Neural cell (in vitro differentiated cells): ENCODE data around the gene ENTPD2. TPM values are rescaled to one million over a fixed set of nuclear protein-coding genes. Genes with fewer than 3 reads are reported as not detected.

Experiments used
- H2AFZ ChIP-seq: fragments of 200-600, 300-800 bp; sonication (generic), shearing (Covaris generic); 2 replicates; pipeline ENCODE4 v1.6.0; 2014; ENCODE audit warnings: low read depth, mild to moderate bottlenecking, antibody characterized with exemption, low read length, moderate library complexity
- H3F3A ChIP-seq: fragments of 200-600 bp; shearing (Covaris generic); 2 replicates; pipeline ENCODE4 v1.6.1; 2016; ENCODE audit warnings: mild to moderate bottlenecking, moderate library complexity, mixed read lengths, antibody characterized with exemption, low read length; ENCODE audit not compliant: insufficient read depth, poor library complexity, severe bottlenecking
- H3K27ac ChIP-seq: fragments of 200-600, 300-800 bp; sonication (generic), shearing (Covaris generic); 2 replicates; pipeline ENCODE4 v1.5.1; 2014; ENCODE audit warnings: mild to moderate bottlenecking, low read length, moderate library complexity
- H3K27me3 ChIP-seq: fragments of 300-800, 200-600 bp; sonication (generic), shearing (Covaris generic); 2 replicates; pipeline ENCODE4 v1.6.0; 2014; ENCODE audit warnings: mild to moderate bottlenecking, low read depth, low read length, moderate library complexity; ENCODE audit not compliant: insufficient read depth
- H3K36me3 ChIP-seq: fragments of 300-800, 200-600 bp; sonication (generic), shearing (Covaris generic); 2 replicates; pipeline ENCODE4 v1.5.1; 2014; ENCODE audit warnings: mild to moderate bottlenecking, antibody characterized with exemption, low read length, moderate library complexity; ENCODE audit not compliant: insufficient read depth
- H3K4me2 ChIP-seq: fragments of 300-800, 200-600 bp; sonication (generic), shearing (Covaris generic); 2 replicates; pipeline ENCODE4 v1.6.0; 2014; ENCODE audit warnings: mild to moderate bottlenecking, low read length
- H3K4me3 ChIP-seq: fragments of 300-800, 200-600 bp; sonication (generic), shearing (Covaris generic); 2 replicates; pipeline ENCODE4 v1.5.1; 2014; ENCODE audit warnings: mild to moderate bottlenecking, low read length, moderate library complexity
- H3K79me2 ChIP-seq: fragments of 200-600 bp; shearing (Covaris generic); replicated peaks from 2 replicates; pipeline ENCODE4 v1.6.0; 2014; ENCODE audit warnings: mild to moderate bottlenecking, low read length, moderate library complexity; ENCODE audit not compliant: insufficient read depth
- H3K9ac ChIP-seq: fragments of 300-800, 200-600 bp; sonication (generic), shearing (Covaris generic); 2 replicates; pipeline ENCODE4 v1.6.1; 2016; ENCODE audit warnings: mild to moderate bottlenecking, low read length, mixed read lengths
- H3K9me2 ChIP-seq: fragments of 200-600 bp; shearing (Covaris generic); 2 replicates; pipeline ENCODE4 v1.6.1; 2016; ENCODE audit warnings: mild to moderate bottlenecking, low read length, mixed read lengths; ENCODE audit not compliant: insufficient read depth
- H3K9me3 ChIP-seq: fragments of 200-600, 300-800 bp; sonication (generic), shearing (Covaris generic); 2 replicates; pipeline ENCODE4 v1.6.1; 2016; ENCODE audit warnings: mild to moderate bottlenecking, mixed run types, low read length, moderate library complexity, mixed read lengths
- H4K20me1 ChIP-seq: fragments of 200-600 bp; shearing (Covaris generic); 2 replicates; pipeline ENCODE4 v1.6.1; 2016; ENCODE audit warnings: mild to moderate bottlenecking, mixed run types; ENCODE audit not compliant: insufficient read depth
- EP300 ChIP-seq: fragments of 450-650 bp; conservative IDR thresholded peaks from 2 replicates; pipeline ENCODE4 v1.6.1; 2014; ENCODE audit warnings: antibody characterized with exemption, mild to moderate bottlenecking, moderate library complexity; ENCODE audit not compliant: poor library complexity, severe bottlenecking
- EZH2 ChIP-seq: fragments of 200-600, 300-800 bp; shearing (Covaris generic), sonication (generic); IDR thresholded peaks from 2 replicates; pipeline ENCODE4 v1.6.1; 2014; ENCODE audit warnings: antibody characterized with exemption, low read length, borderline replicate concordance, mild to moderate bottlenecking; ENCODE audit not compliant: insufficient read depth, poor library complexity, severe bottlenecking
- MXI1 ChIP-seq: fragments of 450-650 bp; conservative IDR thresholded peaks from 2 replicates; pipeline ENCODE4 v1.6.1; 2014; ENCODE audit warnings: antibody characterized with exemption, mild to moderate bottlenecking; ENCODE audit not compliant: poor library complexity, severe bottlenecking
- POLR2AphosphoS5 ChIP-seq: IDR thresholded peaks from 2 replicates; pipeline ENCODE4 v1.6.1; 2012
- RAD21 ChIP-seq: fragments of 450-650 bp; conservative IDR thresholded peaks from 2 replicates; pipeline ENCODE4 v1.6.1; 2014; ENCODE audit warnings: antibody characterized with exemption, mild to moderate bottlenecking, moderate library complexity
- SMC3 ChIP-seq: fragments of 450-650 bp; conservative IDR thresholded peaks from 2 replicates; pipeline ENCODE4 v1.6.1; 2014; ENCODE audit warnings: antibody characterized with exemption, mild to moderate bottlenecking, moderate library complexity; ENCODE audit not compliant: poor library complexity
- TAF1 ChIP-seq: IDR thresholded peaks from 2 replicates; pipeline ENCODE4 v1.6.1; 2012; ENCODE audit warnings: low read depth
- polyA plus RNA-seq: library from polyadenylated mRNA; depleted of rRNA; stranded (reverse); fragments of >200 nt; gene quantifications from 2 replicates; pipeline ENCODE4 v1.2.3, GENCODE V29; 2014
- TF ChIP-seq, protein P1 (sequence below): IDR thresholded peaks from 2 replicates; pipeline ENCODE4 v1.6.1; 2012; ENCODE audit warnings: borderline replicate concordance
- TF ChIP-seq, protein P2 (sequence below): fragments of 450-650 bp; IDR thresholded peaks from 2 replicates; pipeline ENCODE4 v1.5.1; 2014; ENCODE audit warnings: antibody characterized with exemption, mild to moderate bottlenecking, moderate library complexity; ENCODE audit not compliant: poor library complexity, severe bottlenecking

Gene ENTPD2
- polyA plus RNA-seq, 1 donor from 2014 or later: not detected

DNA sequence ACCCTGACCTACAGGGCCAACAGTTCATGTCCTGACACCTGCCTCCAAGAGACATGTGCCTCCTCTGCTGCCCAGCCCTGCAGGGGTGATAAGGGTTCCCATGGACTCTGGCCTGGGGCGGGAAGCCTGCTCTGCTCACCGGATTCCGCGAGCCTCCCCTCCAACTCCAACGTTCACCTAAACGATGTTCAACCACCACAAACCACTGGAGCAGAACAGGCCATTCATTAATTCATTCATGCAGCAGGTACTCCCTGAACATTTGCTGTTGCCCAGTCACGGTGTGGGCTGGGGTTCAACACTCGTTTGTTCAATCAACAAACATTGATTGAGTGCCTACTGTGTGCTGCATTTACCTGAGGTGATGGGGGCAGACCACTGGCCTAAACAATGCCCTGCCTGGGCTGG is 20.1 kb upstream of the ENTPD2 start:
- Histone ChIP-seq H3K4me3 (no peak overlapping the region), H3K9me3 (no peaks in the 10 kb centered on the region), H3K9ac (no peak overlapping the region), H3K27me3 (peaks cover 49% of the 10 kb centered on the region), H3K79me2 (no peaks in the 10 kb centered on the region), H3K27ac (no peak overlapping the region), H3K4me2 (no peak overlapping the region), H3K36me3 (no peaks in the 10 kb centered on the region), H3F3A (no peaks in the 10 kb centered on the region), H2AFZ (no peak overlapping the region), H3K9me2 (no peaks in the 10 kb centered on the region), H4K20me1 (no peaks in the 10 kb centered on the region)
- TF ChIP-seq, protein P1, sequence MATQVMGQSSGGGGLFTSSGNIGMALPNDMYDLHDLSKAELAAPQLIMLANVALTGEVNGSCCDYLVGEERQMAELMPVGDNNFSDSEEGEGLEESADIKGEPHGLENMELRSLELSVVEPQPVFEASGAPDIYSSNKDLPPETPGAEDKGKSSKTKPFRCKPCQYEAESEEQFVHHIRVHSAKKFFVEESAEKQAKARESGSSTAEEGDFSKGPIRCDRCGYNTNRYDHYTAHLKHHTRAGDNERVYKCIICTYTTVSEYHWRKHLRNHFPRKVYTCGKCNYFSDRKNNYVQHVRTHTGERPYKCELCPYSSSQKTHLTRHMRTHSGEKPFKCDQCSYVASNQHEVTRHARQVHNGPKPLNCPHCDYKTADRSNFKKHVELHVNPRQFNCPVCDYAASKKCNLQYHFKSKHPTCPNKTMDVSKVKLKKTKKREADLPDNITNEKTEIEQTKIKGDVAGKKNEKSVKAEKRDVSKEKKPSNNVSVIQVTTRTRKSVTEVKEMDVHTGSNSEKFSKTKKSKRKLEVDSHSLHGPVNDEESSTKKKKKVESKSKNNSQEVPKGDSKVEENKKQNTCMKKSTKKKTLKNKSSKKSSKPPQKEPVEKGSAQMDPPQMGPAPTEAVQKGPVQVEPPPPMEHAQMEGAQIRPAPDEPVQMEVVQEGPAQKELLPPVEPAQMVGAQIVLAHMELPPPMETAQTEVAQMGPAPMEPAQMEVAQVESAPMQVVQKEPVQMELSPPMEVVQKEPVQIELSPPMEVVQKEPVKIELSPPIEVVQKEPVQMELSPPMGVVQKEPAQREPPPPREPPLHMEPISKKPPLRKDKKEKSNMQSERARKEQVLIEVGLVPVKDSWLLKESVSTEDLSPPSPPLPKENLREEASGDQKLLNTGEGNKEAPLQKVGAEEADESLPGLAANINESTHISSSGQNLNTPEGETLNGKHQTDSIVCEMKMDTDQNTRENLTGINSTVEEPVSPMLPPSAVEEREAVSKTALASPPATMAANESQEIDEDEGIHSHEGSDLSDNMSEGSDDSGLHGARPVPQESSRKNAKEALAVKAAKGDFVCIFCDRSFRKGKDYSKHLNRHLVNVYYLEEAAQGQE: no peak
- TF ChIP-seq POLR2AphosphoS5 (no peak), TAF1 (no peak), RAD21 (no peak), SMC3 (no peak), EP300 (no peak), MXI1 (no peak), EZH2 (no peak)
- TF ChIP-seq, protein P2, sequence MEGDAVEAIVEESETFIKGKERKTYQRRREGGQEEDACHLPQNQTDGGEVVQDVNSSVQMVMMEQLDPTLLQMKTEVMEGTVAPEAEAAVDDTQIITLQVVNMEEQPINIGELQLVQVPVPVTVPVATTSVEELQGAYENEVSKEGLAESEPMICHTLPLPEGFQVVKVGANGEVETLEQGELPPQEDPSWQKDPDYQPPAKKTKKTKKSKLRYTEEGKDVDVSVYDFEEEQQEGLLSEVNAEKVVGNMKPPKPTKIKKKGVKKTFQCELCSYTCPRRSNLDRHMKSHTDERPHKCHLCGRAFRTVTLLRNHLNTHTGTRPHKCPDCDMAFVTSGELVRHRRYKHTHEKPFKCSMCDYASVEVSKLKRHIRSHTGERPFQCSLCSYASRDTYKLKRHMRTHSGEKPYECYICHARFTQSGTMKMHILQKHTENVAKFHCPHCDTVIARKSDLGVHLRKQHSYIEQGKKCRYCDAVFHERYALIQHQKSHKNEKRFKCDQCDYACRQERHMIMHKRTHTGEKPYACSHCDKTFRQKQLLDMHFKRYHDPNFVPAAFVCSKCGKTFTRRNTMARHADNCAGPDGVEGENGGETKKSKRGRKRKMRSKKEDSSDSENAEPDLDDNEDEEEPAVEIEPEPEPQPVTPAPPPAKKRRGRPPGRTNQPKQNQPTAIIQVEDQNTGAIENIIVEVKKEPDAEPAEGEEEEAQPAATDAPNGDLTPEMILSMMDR: no peak

DNA sequence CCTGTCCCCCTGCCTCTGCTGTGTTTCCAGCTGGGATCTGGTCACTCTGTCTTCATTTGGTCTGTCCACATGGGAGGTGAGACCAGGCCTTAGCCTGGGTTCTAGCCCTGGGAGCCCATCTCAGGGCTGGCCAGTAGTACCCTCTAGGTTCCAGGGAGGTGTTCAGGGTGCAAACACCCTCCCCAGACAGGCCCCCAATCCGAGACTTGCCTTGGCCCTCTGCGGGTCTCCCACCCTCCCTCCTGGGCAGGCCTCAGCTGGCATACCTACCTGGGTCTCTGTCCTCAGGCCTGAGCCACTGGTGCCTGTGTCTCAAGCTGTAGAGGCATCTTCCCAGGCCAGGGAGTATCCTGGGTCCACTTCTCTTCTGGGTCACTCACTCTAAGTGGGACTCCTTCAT is 17.4 kb upstream of the ENTPD2 start:
- Histone ChIP-seq H3K36me3 (no peaks in the 10 kb centered on the region), H3K79me2 (no peaks in the 10 kb centered on the region), H3K9me3 (no peaks in the 10 kb centered on the region), H3K9ac (no peak overlapping the region), H4K20me1 (no peaks in the 10 kb centered on the region), H3K27ac (no peak overlapping the region), H3K9me2 (no peaks in the 10 kb centered on the region), H3K4me2 (no peak overlapping the region), H3K4me3 (no peak overlapping the region), H2AFZ (no peak overlapping the region), H3K27me3 (peaks cover 29% of the 10 kb centered on the region), H3F3A (no peaks in the 10 kb centered on the region)
- TF ChIP-seq, protein P2: no peak
- TF ChIP-seq MXI1 (no peak), POLR2AphosphoS5 (no peak), TAF1 (no peak), EP300 (no peak), RAD21 (no peak), EZH2 (no peak), SMC3 (no peak)
- TF ChIP-seq, protein P1: no peak
